Neural cell (in vitro differentiated cells): Measurements from ENCODE around the gene NELFA. TPM values are rescaled to one million over a fixed set of nuclear protein-coding genes. Genes with fewer than 3 reads are reported as not detected.

ENCODE experiments used
- H2AFZ ChIP-seq: fragments of 200-600, 300-800 bp; sonication (generic), shearing (Covaris generic); 2 replicates; pipeline ENCODE4 v1.6.0; 2014; ENCODE audit warnings: low read depth, mild to moderate bottlenecking, antibody characterized with exemption, low read length, moderate library complexity
- H3F3A ChIP-seq: fragments of 200-600 bp; shearing (Covaris generic); 2 replicates; pipeline ENCODE4 v1.6.1; 2016; ENCODE audit warnings: mild to moderate bottlenecking, moderate library complexity, mixed read lengths, antibody characterized with exemption, low read length; ENCODE audit not compliant: insufficient read depth, poor library complexity, severe bottlenecking
- H3K27ac ChIP-seq: fragments of 200-600, 300-800 bp; sonication (generic), shearing (Covaris generic); 2 replicates; pipeline ENCODE4 v1.5.1; 2014; ENCODE audit warnings: mild to moderate bottlenecking, low read length, moderate library complexity
- H3K27me3 ChIP-seq: fragments of 300-800, 200-600 bp; sonication (generic), shearing (Covaris generic); 2 replicates; pipeline ENCODE4 v1.6.0; 2014; ENCODE audit warnings: mild to moderate bottlenecking, low read depth, low read length, moderate library complexity; ENCODE audit not compliant: insufficient read depth
- H3K36me3 ChIP-seq: fragments of 300-800, 200-600 bp; sonication (generic), shearing (Covaris generic); 2 replicates; pipeline ENCODE4 v1.5.1; 2014; ENCODE audit warnings: mild to moderate bottlenecking, antibody characterized with exemption, low read length, moderate library complexity; ENCODE audit not compliant: insufficient read depth
- H3K4me2 ChIP-seq: fragments of 300-800, 200-600 bp; sonication (generic), shearing (Covaris generic); 2 replicates; pipeline ENCODE4 v1.6.0; 2014; ENCODE audit warnings: mild to moderate bottlenecking, low read length
- H3K4me3 ChIP-seq: fragments of 300-800, 200-600 bp; sonication (generic), shearing (Covaris generic); 2 replicates; pipeline ENCODE4 v1.5.1; 2014; ENCODE audit warnings: mild to moderate bottlenecking, low read length, moderate library complexity
- H3K79me2 ChIP-seq: fragments of 200-600 bp; shearing (Covaris generic); replicated peaks from 2 replicates; pipeline ENCODE4 v1.6.0; 2014; ENCODE audit warnings: mild to moderate bottlenecking, low read length, moderate library complexity; ENCODE audit not compliant: insufficient read depth
- H3K9ac ChIP-seq: fragments of 300-800, 200-600 bp; sonication (generic), shearing (Covaris generic); 2 replicates; pipeline ENCODE4 v1.6.1; 2016; ENCODE audit warnings: mild to moderate bottlenecking, low read length, mixed read lengths
- H3K9me2 ChIP-seq: fragments of 200-600 bp; shearing (Covaris generic); 2 replicates; pipeline ENCODE4 v1.6.1; 2016; ENCODE audit warnings: mild to moderate bottlenecking, low read length, mixed read lengths; ENCODE audit not compliant: insufficient read depth
- H3K9me3 ChIP-seq: fragments of 200-600, 300-800 bp; sonication (generic), shearing (Covaris generic); 2 replicates; pipeline ENCODE4 v1.6.1; 2016; ENCODE audit warnings: mild to moderate bottlenecking, mixed run types, low read length, moderate library complexity, mixed read lengths
- H4K20me1 ChIP-seq: fragments of 200-600 bp; shearing (Covaris generic); 2 replicates; pipeline ENCODE4 v1.6.1; 2016; ENCODE audit warnings: mild to moderate bottlenecking, mixed run types; ENCODE audit not compliant: insufficient read depth
- EP300 ChIP-seq: fragments of 450-650 bp; conservative IDR thresholded peaks from 2 replicates; pipeline ENCODE4 v1.6.1; 2014; ENCODE audit warnings: antibody characterized with exemption, mild to moderate bottlenecking, moderate library complexity; ENCODE audit not compliant: poor library complexity, severe bottlenecking
- EZH2 ChIP-seq: fragments of 200-600, 300-800 bp; shearing (Covaris generic), sonication (generic); IDR thresholded peaks from 2 replicates; pipeline ENCODE4 v1.6.1; 2014; ENCODE audit warnings: antibody characterized with exemption, low read length, borderline replicate concordance, mild to moderate bottlenecking; ENCODE audit not compliant: insufficient read depth, poor library complexity, severe bottlenecking
- MXI1 ChIP-seq: fragments of 450-650 bp; conservative IDR thresholded peaks from 2 replicates; pipeline ENCODE4 v1.6.1; 2014; ENCODE audit warnings: antibody characterized with exemption, mild to moderate bottlenecking; ENCODE audit not compliant: poor library complexity, severe bottlenecking
- POLR2AphosphoS5 ChIP-seq: IDR thresholded peaks from 2 replicates; pipeline ENCODE4 v1.6.1; 2012
- RAD21 ChIP-seq: fragments of 450-650 bp; conservative IDR thresholded peaks from 2 replicates; pipeline ENCODE4 v1.6.1; 2014; ENCODE audit warnings: antibody characterized with exemption, mild to moderate bottlenecking, moderate library complexity
- SMC3 ChIP-seq: fragments of 450-650 bp; conservative IDR thresholded peaks from 2 replicates; pipeline ENCODE4 v1.6.1; 2014; ENCODE audit warnings: antibody characterized with exemption, mild to moderate bottlenecking, moderate library complexity; ENCODE audit not compliant: poor library complexity
- TAF1 ChIP-seq: IDR thresholded peaks from 2 replicates; pipeline ENCODE4 v1.6.1; 2012; ENCODE audit warnings: low read depth
- polyA plus RNA-seq: library from polyadenylated mRNA; depleted of rRNA; stranded (reverse); fragments of >200 nt; gene quantifications from 2 replicates; pipeline ENCODE4 v1.2.3, GENCODE V29; 2014
- TF ChIP-seq, protein P1 (sequence below): fragments of 450-650 bp; IDR thresholded peaks from 2 replicates; pipeline ENCODE4 v1.5.1; 2014; ENCODE audit warnings: antibody characterized with exemption, mild to moderate bottlenecking, moderate library complexity; ENCODE audit not compliant: poor library complexity, severe bottlenecking
- TF ChIP-seq, protein P2 (sequence below): IDR thresholded peaks from 2 replicates; pipeline ENCODE4 v1.6.1; 2012; ENCODE audit warnings: borderline replicate concordance

The NELFA gene
- polyA plus RNA-seq, 1 donor from 2014 or later, result 40.5 TPM

DNA sequence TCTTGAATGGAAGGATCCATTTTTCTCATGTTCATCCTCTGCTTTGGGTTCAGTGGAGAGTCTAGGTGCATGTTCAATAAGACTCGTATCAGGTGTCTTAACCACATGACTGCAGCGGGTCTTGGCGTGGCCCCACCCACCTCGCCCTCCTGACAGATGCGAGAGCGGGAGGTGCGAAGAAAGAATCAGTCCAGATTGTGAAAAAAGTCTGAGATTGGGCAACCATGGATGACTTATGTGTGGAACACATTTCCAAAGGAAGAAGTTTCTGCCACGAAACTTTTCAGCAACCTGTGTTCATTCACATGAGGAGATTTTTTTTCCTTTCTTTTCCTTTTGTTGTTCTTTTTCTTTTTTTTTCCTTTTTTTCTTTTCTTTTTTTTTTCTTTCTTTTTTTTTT is 70.7 kb downstream of the NELFA start:
- H3K4me2 ChIP-seq, result no peak overlapping the region
- TF ChIP-seq MXI1 (no peak), EZH2 (no peak), SMC3 (no peak), RAD21 (no peak), TAF1 (no peak), EP300 (no peak)
- TF ChIP-seq, protein P1, sequence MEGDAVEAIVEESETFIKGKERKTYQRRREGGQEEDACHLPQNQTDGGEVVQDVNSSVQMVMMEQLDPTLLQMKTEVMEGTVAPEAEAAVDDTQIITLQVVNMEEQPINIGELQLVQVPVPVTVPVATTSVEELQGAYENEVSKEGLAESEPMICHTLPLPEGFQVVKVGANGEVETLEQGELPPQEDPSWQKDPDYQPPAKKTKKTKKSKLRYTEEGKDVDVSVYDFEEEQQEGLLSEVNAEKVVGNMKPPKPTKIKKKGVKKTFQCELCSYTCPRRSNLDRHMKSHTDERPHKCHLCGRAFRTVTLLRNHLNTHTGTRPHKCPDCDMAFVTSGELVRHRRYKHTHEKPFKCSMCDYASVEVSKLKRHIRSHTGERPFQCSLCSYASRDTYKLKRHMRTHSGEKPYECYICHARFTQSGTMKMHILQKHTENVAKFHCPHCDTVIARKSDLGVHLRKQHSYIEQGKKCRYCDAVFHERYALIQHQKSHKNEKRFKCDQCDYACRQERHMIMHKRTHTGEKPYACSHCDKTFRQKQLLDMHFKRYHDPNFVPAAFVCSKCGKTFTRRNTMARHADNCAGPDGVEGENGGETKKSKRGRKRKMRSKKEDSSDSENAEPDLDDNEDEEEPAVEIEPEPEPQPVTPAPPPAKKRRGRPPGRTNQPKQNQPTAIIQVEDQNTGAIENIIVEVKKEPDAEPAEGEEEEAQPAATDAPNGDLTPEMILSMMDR, result no peak
- no peaks in the 10 kb centered on the region for H3K9me3 ChIP-seq
- H3K36me3 ChIP-seq, result no peaks in the 10 kb centered on the region
- no peak overlapping the region for H2AFZ ChIP-seq
- H4K20me1 ChIP-seq, result no peaks in the 10 kb centered on the region
- H3K27me3 ChIP-seq, result no peaks in the 10 kb centered on the region
- no peaks in the 10 kb centered on the region for H3F3A ChIP-seq
- no peak overlapping the region for H3K27ac ChIP-seq
- H3K9me2 ChIP-seq, result no peaks in the 10 kb centered on the region
- H3K79me2 ChIP-seq, result no peaks in the 10 kb centered on the region
- H3K9ac ChIP-seq, result no peak overlapping the region
- no peak overlapping the region for H3K4me3 ChIP-seq

DNA sequence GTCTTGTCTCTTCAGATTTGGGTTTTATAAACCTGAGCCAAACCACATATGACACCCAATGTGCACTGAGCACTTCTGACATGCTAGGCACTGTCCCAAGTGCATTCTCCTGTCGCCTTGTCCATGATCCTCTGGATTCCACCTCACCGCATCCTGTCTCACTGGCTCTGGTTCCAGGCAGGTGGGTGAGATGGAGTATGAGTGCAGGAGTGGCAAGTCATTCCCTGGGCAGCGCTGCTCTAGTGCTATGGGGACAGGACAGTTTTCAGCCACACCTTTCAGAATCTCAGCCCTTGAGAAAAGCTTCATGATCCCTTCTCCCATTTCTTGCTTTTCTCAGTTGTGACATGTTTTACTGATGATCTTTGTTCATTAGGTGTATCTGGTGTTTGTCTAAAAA is 71.2 kb downstream of the NELFA start:
- Histone ChIP-seq H3K27ac (no peak overlapping the region), H4K20me1 (no peaks in the 10 kb centered on the region), H3K4me3 (no peak overlapping the region), H3K9me2 (no peaks in the 10 kb centered on the region), H3K9ac (no peak overlapping the region), H3K4me2 (no peak overlapping the region), H3K36me3 (no peaks in the 10 kb centered on the region), H3K79me2 (no peaks in the 10 kb centered on the region), H3K27me3 (no peaks in the 10 kb centered on the region), H2AFZ (no peak overlapping the region), H3F3A (no peaks in the 10 kb centered on the region), H3K9me3 (no peaks in the 10 kb centered on the region)
- TF ChIP-seq, protein P2, sequence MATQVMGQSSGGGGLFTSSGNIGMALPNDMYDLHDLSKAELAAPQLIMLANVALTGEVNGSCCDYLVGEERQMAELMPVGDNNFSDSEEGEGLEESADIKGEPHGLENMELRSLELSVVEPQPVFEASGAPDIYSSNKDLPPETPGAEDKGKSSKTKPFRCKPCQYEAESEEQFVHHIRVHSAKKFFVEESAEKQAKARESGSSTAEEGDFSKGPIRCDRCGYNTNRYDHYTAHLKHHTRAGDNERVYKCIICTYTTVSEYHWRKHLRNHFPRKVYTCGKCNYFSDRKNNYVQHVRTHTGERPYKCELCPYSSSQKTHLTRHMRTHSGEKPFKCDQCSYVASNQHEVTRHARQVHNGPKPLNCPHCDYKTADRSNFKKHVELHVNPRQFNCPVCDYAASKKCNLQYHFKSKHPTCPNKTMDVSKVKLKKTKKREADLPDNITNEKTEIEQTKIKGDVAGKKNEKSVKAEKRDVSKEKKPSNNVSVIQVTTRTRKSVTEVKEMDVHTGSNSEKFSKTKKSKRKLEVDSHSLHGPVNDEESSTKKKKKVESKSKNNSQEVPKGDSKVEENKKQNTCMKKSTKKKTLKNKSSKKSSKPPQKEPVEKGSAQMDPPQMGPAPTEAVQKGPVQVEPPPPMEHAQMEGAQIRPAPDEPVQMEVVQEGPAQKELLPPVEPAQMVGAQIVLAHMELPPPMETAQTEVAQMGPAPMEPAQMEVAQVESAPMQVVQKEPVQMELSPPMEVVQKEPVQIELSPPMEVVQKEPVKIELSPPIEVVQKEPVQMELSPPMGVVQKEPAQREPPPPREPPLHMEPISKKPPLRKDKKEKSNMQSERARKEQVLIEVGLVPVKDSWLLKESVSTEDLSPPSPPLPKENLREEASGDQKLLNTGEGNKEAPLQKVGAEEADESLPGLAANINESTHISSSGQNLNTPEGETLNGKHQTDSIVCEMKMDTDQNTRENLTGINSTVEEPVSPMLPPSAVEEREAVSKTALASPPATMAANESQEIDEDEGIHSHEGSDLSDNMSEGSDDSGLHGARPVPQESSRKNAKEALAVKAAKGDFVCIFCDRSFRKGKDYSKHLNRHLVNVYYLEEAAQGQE, result no peak
- TF ChIP-seq SMC3, result no peak
- TF ChIP-seq MXI1, result no peak
- no peak for TF ChIP-seq POLR2AphosphoS5
- TF ChIP-seq EZH2, result no peak
- TF ChIP-seq EP300, result no peak
- no peak for TF ChIP-seq RAD21
- TF ChIP-seq, protein P1, result no peak
- no peak for TF ChIP-seq TAF1
